Colonic mucosa (tissue), 4 donors: ENCODE measurements around the gene C14orf93. TPM values are rescaled to one million over a fixed set of nuclear protein-coding genes. Genes with fewer than 3 reads are reported as not detected.

ENCODE experiments used
- DNase-seq: peaks from one replicate; pipeline ENCODE4 v3.0.0-alpha.2; 2020
- H3K27ac ChIP-seq: fragments of 200-600 bp; one replicate; pipeline ENCODE4 v1.8.0; 2021
- H3K27me3 ChIP-seq: fragments of 200-600 bp; one replicate; pipeline ENCODE4 v1.8.0; 2021
- H3K36me3 ChIP-seq: fragments of 200-600 bp; one replicate; pipeline ENCODE4 v1.8.0; 2021
- H3K4me1 ChIP-seq: fragments of 200-600 bp; one replicate; pipeline ENCODE4 v1.8.0; 2021; ENCODE audit warnings: mild to moderate bottlenecking
- H3K4me3 ChIP-seq: fragments of 200-600 bp; one replicate; pipeline ENCODE4 v1.8.0; 2021
- H3K9ac ChIP-seq, 2 donors: one replicate each; pipeline ENCODE4 v1.7.0; 2013; ENCODE audit warnings: control low read depth in 2 of 2, low read depth in 2 of 2, low read length in 2 of 2
- H3K9me3 ChIP-seq: fragments of 200-600 bp; one replicate; pipeline ENCODE4 v1.8.0; 2021
- CTCF ChIP-seq: fragments of 200-600 bp; IDR thresholded peaks from one replicate; pipeline ENCODE4 v1.8.0; 2022; ENCODE audit warnings: antibody characterized with exemption, mild to moderate bottlenecking
- intact Hi-C: fragments of 100-400 bp; cut with DNase I; formaldehyde crosslinking; loops from one replicate; pipeline ENCODE4 v1.14.1; 2022
- total RNA-seq, 2 donors: library from RNA; stranded (reverse); fragmentation: NEBNext Ultra II Directional in 1 of 2; extraction: Animal tissue kit (Norgen Biotek cat#: 25700) in 1 of 2; gene quantifications; one replicate each; pipeline ENCODE4 v1.2.1, GENCODE V29; 2021
- donor health status: healthy.
- donor health status: DM: no; HTN: no; CAD: no.
- donor health status: DM: no; HTN: no; CAD: no.

C14orf93 gene
- 10 to 100 TPM in 1 of 2 donors, 1 to 10 TPM in 1; 8.8 to 14.5 TPM for total RNA-seq

- Histone ChIP-seq H3K4me3 (peak within 1 kb of the TSS; percentile 32), H3K9me3 (no peaks in the 10 kb centered on the region), H3K9ac (peak within 1 kb of the TSS; percentile 64 to 77), H3K27ac (peak within 1 kb of the TSS; percentile 60), H3K27me3 (no peaks in the 10 kb centered on the region), H3K36me3 (no peaks in the 10 kb centered on the region), H3K4me1 (peaks cover 4% of the 10 kb centered on the region)
- TF ChIP-seq CTCF = no peak
- intact Hi-C loops = no loop called here
- DNase-seq = peak; percentile 90
These were observed at the start of gene C14orf93 for GRCh38 chr14:23009939-23010726. C14orf93 (minus strand) TSS chr14:23010143; CDS start chr14:22999023, 11,120 bp downstream.

GRCh38 chr14:23058654-23059504, 48.9 kb upstream of the C14orf93 start:
- intact Hi-C loops = loop anchor here (2.0 kb wide), 1 partner anchor 72 kb away; no protein-coding TSS in a partner anchor
- H3K4me3 ChIP-seq = no peak overlapping the region
- peaks cover 5% of the 10 kb centered on the region for H3K4me1 ChIP-seq
- H3K9me3 ChIP-seq = no peaks in the 10 kb centered on the region
- H3K27ac ChIP-seq = no peak overlapping the region
- no peak for TF ChIP-seq CTCF
- H3K27me3 ChIP-seq = no peaks in the 10 kb centered on the region
- H3K9ac ChIP-seq = no peak overlapping the region
- H3K36me3 ChIP-seq = peaks cover 33% of the 10 kb centered on the region
- no peak for DNase-seq

GRCh38 chr14:23057757-23058653, 48.1 kb upstream of the C14orf93 start:
- Histone ChIP-seq H3K4me3 (peak overlapping the region; percentile 57), H3K27me3 (no peaks in the 10 kb centered on the region), H3K36me3 (peaks cover 25% of the 10 kb centered on the region), H3K9ac (peak overlapping the region; percentile 38 to 68), H3K9me3 (no peaks in the 10 kb centered on the region), H3K4me1 (peaks cover 5% of the 10 kb centered on the region), H3K27ac (peak overlapping the region; percentile 74)
- peak; percentile 90 for TF ChIP-seq CTCF
- peak; percentile 95 for DNase-seq
- intact Hi-C loops = loop anchor here (2.0 kb wide), 1 partner anchor 71 kb away; no protein-coding TSS in a partner anchor

GRCh38 chr14:23056956-23057756, 47.2 kb upstream of the C14orf93 start, which contains the start of gene CDH24:
CDH24 (minus strand) TSS chr14:23057520; CDS start chr14:23055733, 1,787 bp downstream.
- no peak for TF ChIP-seq CTCF
- H3K9me3 ChIP-seq = no peaks in the 10 kb centered on the region
- peak within 1 kb of the TSS; percentile 57 for H3K4me3 ChIP-seq
- intact Hi-C loops = no loop called here
- DNase-seq = peak; percentile 83
- H3K36me3 ChIP-seq = peaks cover 18% of the 10 kb centered on the region
- peak within 1 kb of the TSS; percentile 48 to 77 for H3K9ac ChIP-seq
- peak within 1 kb of the TSS; percentile 74 for H3K27ac ChIP-seq
- H3K27me3 ChIP-seq = no peaks in the 10 kb centered on the region
- peaks cover 5% of the 10 kb centered on the region for H3K4me1 ChIP-seq
